Pancreas (tissue), 10 donors: ENCODE measurements around the gene ACOT8. TPM values are rescaled to one million over a fixed set of nuclear protein-coding genes. Genes with fewer than 3 reads are reported as not detected.

Source experiments
- ATAC-seq, 4 donors: fragments of 200-7000 bp; cut with Tn5 transposase; one replicate each; pipeline versions ENCODE4 v1.8.0 to v1.9.1; 2020; ENCODE audit warnings: mild to moderate bottlenecking in 4 of 4, moderate library complexity in 4 of 4
- DNase-seq, 6 donors: peaks; one replicate each; pipeline ENCODE4 v3.0.0-alpha.2; 2020
- FAIRE-seq: peaks from 2 replicates; lab custom pipeline; 2012; peaks lifted over from hg19 to GRCh38; lab: Jason Lieb, UNC
- H3K27ac ChIP-seq, 4 donors: fragments of 200-600 bp; sonication (generic); 1 replicate in 3 of 4; 2 replicates in 1 of 4; pipeline versions ENCODE4 v1.5.0 to v1.8.0; 2020
- H3K27me3 ChIP-seq, 4 donors: fragments of 200-600 bp; one replicate each; pipeline ENCODE4 v1.8.0; 2021
- H3K36me3 ChIP-seq, 3 donors: fragments of 200-600 bp; sonication (generic) in 1 of 3; one replicate each; pipeline versions ENCODE4 v1.5.0 to v1.8.0; 2020 to 2021
- H3K4me1 ChIP-seq, 3 donors: fragments of 200-600 bp; one replicate each; pipeline ENCODE4 v1.8.0; 2021
- H3K4me3 ChIP-seq, 4 donors: fragments of 200-600 bp; sonication (generic) in 2 of 4; one replicate each; pipeline versions ENCODE4 v1.5.0 to v1.8.0; 2020 to 2021
- H3K9me3 ChIP-seq, 4 donors: fragments of 200-600 bp; one replicate each; pipeline ENCODE4 v1.8.0; 2021
- CTCF ChIP-seq, 4 donors: fragments of 200-600 bp; sonication (generic) in 3 of 4; IDR thresholded peaks; one replicate each; pipeline versions ENCODE4 v1.5.0 to v1.8.0; 2021; ENCODE audit warnings: antibody characterized with exemption in 4 of 4
- WGBS, 2 donors: extraction: QIAGEN DNeasy Blood & Tissue Kit; methylation state at CpG; one replicate each; pipeline ENCODE4 v1.1.7; 2013; 5-methylcytosine and 5-hydroxymethylcytosine counted together
- intact Hi-C, 3 donors: fragments of 100-400 bp; cut with DNase I; formaldehyde crosslinking; loops; one replicate each; pipeline versions ENCODE4 v1.11.1 to v1.14.2; 2022
- polyA plus RNA-seq, 2 donors: library from polyadenylated mRNA; stranded (reverse); fragments of 200-250 nt; gene quantifications; one replicate each; pipeline ENCODE4 v1.2.3, GENCODE V29; 2013
- total RNA-seq, 6 donors: library from RNA; stranded (reverse); fragmentation: NEBNext Ultra II Directional in 4 of 6; extraction: Animal tissue kit (Norgen Biotek cat#: 25700) in 4 of 6; gene quantifications; one replicate each; pipeline versions ENCODE4 v1.2.1 to v1.2.4, GENCODE V29; 2021 to 2023
- donor health status: healthy with polysubstance abuse.
- donor health status: DM: no; HTN: no; CAD: no; lungs with moderate emphysema.
- donor health status: DM: no; HTN: no; CAD: no.
- donor health status: control.
- donor health status: control.
- donor health status: Bipolar disorder and iron deficiency.
- donor health status: DM: yes; HTN: yes; CAD: no.
- donor health status: DM: no; HTN: no; CAD: no.
- donor health status: DM: no; HTN: no; CAD: no.
- donor health status: DM: yes; HTN: yes; CAD: no.

The ACOT8 gene
- total and polyA plus RNA-seq, 8 donors: 7.0 to 21.2 (median 10.2) TPM

- intact Hi-C loops: no loop called here
- Histone ChIP-seq H3K9me3 (no peaks in the 10 kb centered on the region), H3K27ac (no peak overlapping the region), H3K36me3 (peaks cover 0 to 22% (median 3%) of the 10 kb centered on the region in 3 donors), H3K27me3 (no peaks in the 10 kb centered on the region), H3K4me1 (no peaks in the 10 kb centered on the region), H3K4me3 (no peak overlapping the region)
- FAIRE-seq: no peak
- no peak for TF ChIP-seq CTCF (IDR thresholded peaks at IDR 0.05)
- no peak for DNase-seq
- ATAC-seq: no peak
- WGBS, 2 donors: 92% methylated on average over 8 of the region's 8 CpGs
Measured at GRCh38 chr20:45848969-45849582, 8.1 kb downstream of the ACOT8 start.

GRCh38 chr20:45848421-45848820 lies 8.8 kb downstream of the ACOT8 start:
- no peak for TF ChIP-seq CTCF (IDR thresholded peaks at IDR 0.05)
- H3K27ac ChIP-seq: no peak overlapping the region
- no peak for ATAC-seq
- no peaks in the 10 kb centered on the region for H3K9me3 ChIP-seq
- peaks cover 0 to 29% (median 10%) of the 10 kb centered on the region in 3 donors for H3K36me3 ChIP-seq
- H3K4me3 ChIP-seq: no peak overlapping the region
- 92 to 96% methylated on average over 8 of the region's 8 CpGs for WGBS, 2 donors
- H3K4me1 ChIP-seq: no peaks in the 10 kb centered on the region
- H3K27me3 ChIP-seq: no peaks in the 10 kb centered on the region
- intact Hi-C loops: no loop called here
- DNase-seq: no peak
- FAIRE-seq: no peak

- Histone ChIP-seq H3K27me3 (no peaks in the 10 kb centered on the region), H3K36me3 (peaks cover 0 to 50% (median 11%) of the 10 kb centered on the region in 3 donors), H3K9me3 (no peaks in the 10 kb centered on the region), H3K27ac (no peak overlapping the region), H3K4me1 (no peaks in the 10 kb centered on the region), H3K4me3 (no peak overlapping the region)
- no peak for TF ChIP-seq CTCF (IDR thresholded peaks at IDR 0.05)
- ATAC-seq (no peak), DNase-seq (no peak), FAIRE-seq (no peak)
- intact Hi-C loops: no loop called here
Measured at GRCh38 chr20:45845452-45845851, 11.7 kb downstream of the ACOT8 start.

- H3K27me3 ChIP-seq: no peaks in the 10 kb centered on the region
- FAIRE-seq (no peak), DNase-seq (no peak), ATAC-seq (no peak)
- peaks cover 0 to 50% (median 11%) of the 10 kb centered on the region in 3 donors for H3K36me3 ChIP-seq
- TF ChIP-seq CTCF (IDR thresholded peaks at IDR 0.05): no peak
- no peak overlapping the region for H3K27ac ChIP-seq
- intact Hi-C loops: no loop called here
- no peaks in the 10 kb centered on the region for H3K9me3 ChIP-seq
- no peaks in the 10 kb centered on the region for H3K4me1 ChIP-seq
- no peak overlapping the region for H3K4me3 ChIP-seq
- WGBS, 2 donors: 89 to 90% methylated on average over 14 of the region's 14 CpGs
Measured at GRCh38 chr20:45843506-45843905, 13.7 kb downstream of the ACOT8 start.

GRCh38 chr20:45842169-45842812 lies 14.9 kb downstream of the ACOT8 start:
- Histone ChIP-seq H3K27ac (no peak overlapping the region), H3K4me1 (no peaks in the 10 kb centered on the region), H3K9me3 (no peaks in the 10 kb centered on the region), H3K4me3 (no peak overlapping the region), H3K36me3 (peaks cover 0 to 49% (median 8%) of the 10 kb centered on the region in 3 donors), H3K27me3 (no peaks in the 10 kb centered on the region)
- WGBS, 2 donors: 80 to 82% methylated on average over 5 of the region's 5 CpGs
- peak in 2 of 4 donors; percentile 7 to 33 for ATAC-seq
- no peak for TF ChIP-seq CTCF (IDR thresholded peaks at IDR 0.05)
- no peak for DNase-seq
- intact Hi-C loops: no loop called here
- FAIRE-seq: no peak
